Upper lobe of left lung (tissue), 4 donors: Measurements from ENCODE around the gene MIS18BP1.

Experiments
- EP300 ChIP-seq, 4 donors: sonication (generic); formaldehyde crosslinking; IDR thresholded peaks; one replicate each; pipeline ENCODE4 v1.5.1; 2017; ENCODE audit warnings: antibody characterized with exemption in 4 of 4, control low read depth in 2 of 4
- POLR2A ChIP-seq, 4 donors: fragments of 450-650 bp; IDR thresholded peaks; one replicate each; pipeline ENCODE4 v1.5.1; 2016 to 2017; ENCODE audit warnings: antibody characterized with exemption in 4 of 4, mild to moderate bottlenecking in 2 of 4
- POLR2AphosphoS5 ChIP-seq, 2 donors: sonication (generic); formaldehyde crosslinking; IDR thresholded peaks; one replicate each; pipeline ENCODE4 v1.5.1; 2017; ENCODE audit warnings: antibody characterized with exemption in 2 of 2
- TF ChIP-seq, protein P1 (sequence below), 6 experiments: fragments of 450-650 bp in 4 of 6; fragments of 200-600 bp in 2 of 6; sonication (generic) in 2 of 6; IDR thresholded peaks; one replicate each; pipeline ENCODE4 v1.5.1; 2016 to 2019; ENCODE audit warnings: antibody characterized with exemption in 6 of 6

- TF ChIP-seq, protein P1, sequence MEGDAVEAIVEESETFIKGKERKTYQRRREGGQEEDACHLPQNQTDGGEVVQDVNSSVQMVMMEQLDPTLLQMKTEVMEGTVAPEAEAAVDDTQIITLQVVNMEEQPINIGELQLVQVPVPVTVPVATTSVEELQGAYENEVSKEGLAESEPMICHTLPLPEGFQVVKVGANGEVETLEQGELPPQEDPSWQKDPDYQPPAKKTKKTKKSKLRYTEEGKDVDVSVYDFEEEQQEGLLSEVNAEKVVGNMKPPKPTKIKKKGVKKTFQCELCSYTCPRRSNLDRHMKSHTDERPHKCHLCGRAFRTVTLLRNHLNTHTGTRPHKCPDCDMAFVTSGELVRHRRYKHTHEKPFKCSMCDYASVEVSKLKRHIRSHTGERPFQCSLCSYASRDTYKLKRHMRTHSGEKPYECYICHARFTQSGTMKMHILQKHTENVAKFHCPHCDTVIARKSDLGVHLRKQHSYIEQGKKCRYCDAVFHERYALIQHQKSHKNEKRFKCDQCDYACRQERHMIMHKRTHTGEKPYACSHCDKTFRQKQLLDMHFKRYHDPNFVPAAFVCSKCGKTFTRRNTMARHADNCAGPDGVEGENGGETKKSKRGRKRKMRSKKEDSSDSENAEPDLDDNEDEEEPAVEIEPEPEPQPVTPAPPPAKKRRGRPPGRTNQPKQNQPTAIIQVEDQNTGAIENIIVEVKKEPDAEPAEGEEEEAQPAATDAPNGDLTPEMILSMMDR (IDR thresholded peaks at IDR 0.05) = no peak
- TF ChIP-seq POLR2AphosphoS5 (IDR thresholded peaks at IDR 0.05) (no peak), POLR2A (IDR thresholded peaks at IDR 0.05) (no peak), EP300 (IDR thresholded peaks at IDR 0.05) (no peak)
Observed at GRCh38 chr14:45181329-45181728, 71.7 kb downstream of the MIS18BP1 start.
